ENCODE data around the gene EPGN. TPM values are rescaled to one million over a fixed set of nuclear protein-coding genes. Genes with fewer than 3 reads are reported as not detected.
A peak's percentile ranks its signal among the peaks of the same experiment; 100 is the strongest.

Gene EPGN
- total and polyA plus RNA-seq, 2 donors (not counting 1 experiment from before 2014, with no cell fraction given) = 0.77 TPM; not detected in 1

GRCh38 chr4:74318276-74318675 is 10.0 kb downstream of the EPGN start:
- no peak for DNase-seq (ENCODE audit: low read depth in 2 of 2)
- Histone ChIP-seq H3K9ac (ENCODE audit: insufficient read depth, low read length) (no peak overlapping the region), H3K27me3 (ENCODE audit: control insufficient read depth, insufficient read depth, low read length) (no peaks in the 10 kb centered on the region), H3K4me2 (ENCODE audit: extremely low read depth, insufficient read depth, low read length) (no peak overlapping the region), H2AFZ (ENCODE audit: low read length) (no peak overlapping the region), H3K36me3 (ENCODE audit: control insufficient read depth, insufficient read depth, low read length) (no peaks in the 10 kb centered on the region), H3K79me2 (ENCODE audit: control insufficient read depth, insufficient read depth, low read length) (no peaks in the 10 kb centered on the region), H3K9me3 (ENCODE audit: control insufficient read depth, insufficient read depth, low read depth, low read length) (no peaks in the 10 kb centered on the region), H3K4me3 (replicated peaks in 1 of 4; ENCODE audit: control extremely low read depth in 1 of 4, insufficient read depth in 1 of 4, low read depth in 3 of 4, low read length in 4 of 4) (no peak overlapping the region), H3K4me1 (ENCODE audit: control insufficient read depth, extremely low read depth, insufficient read depth, low read length) (no peaks in the 10 kb centered on the region), H4K20me1 (ENCODE audit: control insufficient read depth, extremely low read depth, insufficient read depth, low read length) (no peaks in the 10 kb centered on the region), H3K27ac (ENCODE audit: insufficient read depth, low read length) (no peak overlapping the region)
- no peak for TF ChIP-seq EZH2 (IDR thresholded peaks at IDR 0.05; ENCODE audit: low read length, missing control alignments)
- no peak for TF ChIP-seq CTCF (conservative IDR thresholded peaks at IDR 0.05 in 1 of 2, IDR thresholded peaks at IDR 0.05 in 1 of 2; ENCODE audit: low read depth in 1 of 2, low read length in 2 of 2)

GRCh38 chr4:74319470-74319869 is 11.2 kb downstream of the EPGN start:
- H3K36me3 ChIP-seq (ENCODE audit: control insufficient read depth, insufficient read depth, low read length) = no peaks in the 10 kb centered on the region
- DNase-seq (ENCODE audit: low read depth in 2 of 2) = peak in 1 of 2 donors; percentile 41
- H3K27me3 ChIP-seq (ENCODE audit: control insufficient read depth, insufficient read depth, low read length) = no peaks in the 10 kb centered on the region
- H4K20me1 ChIP-seq (ENCODE audit: control insufficient read depth, extremely low read depth, insufficient read depth, low read length) = no peaks in the 10 kb centered on the region
- H3K79me2 ChIP-seq (ENCODE audit: control insufficient read depth, insufficient read depth, low read length) = no peaks in the 10 kb centered on the region
- H2AFZ ChIP-seq (ENCODE audit: low read length) = no peak overlapping the region
- no peak overlapping the region for H3K27ac ChIP-seq (ENCODE audit: insufficient read depth, low read length)
- no peak for TF ChIP-seq EZH2 (IDR thresholded peaks at IDR 0.05; ENCODE audit: low read length, missing control alignments)
- TF ChIP-seq CTCF (conservative IDR thresholded peaks at IDR 0.05 in 1 of 2, IDR thresholded peaks at IDR 0.05 in 1 of 2; ENCODE audit: low read depth in 1 of 2, low read length in 2 of 2) = no peak
- H3K4me3 ChIP-seq (replicated peaks in 1 of 4; ENCODE audit: control extremely low read depth in 1 of 4, insufficient read depth in 1 of 4, low read depth in 3 of 4, low read length in 4 of 4) = no peak overlapping the region
- H3K9ac ChIP-seq (ENCODE audit: insufficient read depth, low read length) = no peak overlapping the region
- no peaks in the 10 kb centered on the region for H3K9me3 ChIP-seq (ENCODE audit: control insufficient read depth, insufficient read depth, low read depth, low read length)
- H3K4me2 ChIP-seq (ENCODE audit: extremely low read depth, insufficient read depth, low read length) = no peak overlapping the region
- no peaks in the 10 kb centered on the region for H3K4me1 ChIP-seq (ENCODE audit: control insufficient read depth, extremely low read depth, insufficient read depth, low read length)

- no peak for TF ChIP-seq EZH2 (IDR thresholded peaks at IDR 0.05; ENCODE audit: low read length, missing control alignments)
- TF ChIP-seq CTCF (conservative IDR thresholded peaks at IDR 0.05 in 1 of 2, IDR thresholded peaks at IDR 0.05 in 1 of 2; ENCODE audit: low read depth in 1 of 2, low read length in 2 of 2) = peak; percentile 61 to 69
- H3K9me3 ChIP-seq (ENCODE audit: control insufficient read depth, insufficient read depth, low read depth, low read length) = no peaks in the 10 kb centered on the region
- no peaks in the 10 kb centered on the region for H3K36me3 ChIP-seq (ENCODE audit: control insufficient read depth, insufficient read depth, low read length)
- peak overlapping the region; percentile 6 for H2AFZ ChIP-seq (ENCODE audit: low read length)
- H4K20me1 ChIP-seq (ENCODE audit: control insufficient read depth, extremely low read depth, insufficient read depth, low read length) = no peaks in the 10 kb centered on the region
- no peak overlapping the region for H3K27ac ChIP-seq (ENCODE audit: insufficient read depth, low read length)
- peak; percentile 53 to 80 for DNase-seq (ENCODE audit: low read depth in 2 of 2)
- no peak overlapping the region for H3K9ac ChIP-seq (ENCODE audit: insufficient read depth, low read length)
- H3K79me2 ChIP-seq (ENCODE audit: control insufficient read depth, insufficient read depth, low read length) = no peaks in the 10 kb centered on the region
- H3K4me2 ChIP-seq (ENCODE audit: extremely low read depth, insufficient read depth, low read length) = peak overlapping the region; percentile 27
- no peak overlapping the region for H3K4me3 ChIP-seq (replicated peaks in 1 of 4; ENCODE audit: control extremely low read depth in 1 of 4, insufficient read depth in 1 of 4, low read depth in 3 of 4, low read length in 4 of 4)
- no peaks in the 10 kb centered on the region for H3K27me3 ChIP-seq (ENCODE audit: control insufficient read depth, insufficient read depth, low read length)
- H3K4me1 ChIP-seq (ENCODE audit: control insufficient read depth, extremely low read depth, insufficient read depth, low read length) = no peaks in the 10 kb centered on the region
Measured at GRCh38 chr4:74320559-74321118, 12.4 kb downstream of the EPGN start.

Measured in fibroblast of lung (primary cell).